ENCODE data around the gene ELMO1. TPM values are rescaled to one million over a fixed set of nuclear protein-coding genes. Genes with fewer than 3 reads are reported as not detected.

Gene ELMO1
- total and polyA plus RNA-seq, 12 donors: 7.5 to 46.8 (median 14.9) TPM

DNA sequence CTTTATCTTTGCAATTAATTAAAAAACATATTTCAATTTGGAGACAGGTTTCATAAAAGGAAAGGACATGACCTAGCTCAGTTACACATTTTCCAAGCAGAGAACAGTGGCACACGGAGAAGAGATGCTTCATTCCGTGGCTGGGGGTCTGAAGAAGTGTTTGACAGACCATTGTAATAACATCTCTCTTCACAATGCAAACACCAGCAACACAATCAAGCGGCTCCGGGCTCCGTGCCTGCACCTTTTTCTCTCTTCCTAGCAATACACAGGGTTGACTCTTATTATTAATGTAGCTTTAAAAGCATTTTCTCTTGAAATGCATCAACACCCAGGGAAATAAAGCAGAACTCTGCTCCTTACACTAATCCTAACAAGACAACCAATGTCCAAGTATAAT, 463.3 kb downstream of the ELMO1 start:
- WGBS, 4 donors: 52 to 67% (median 61%) methylated on average over 5 of the region's 5 CpGs
- Histone ChIP-seq H3K9me3 (replicated peaks in 1 of 3) (no peaks in the 10 kb centered on the region), H3K27ac (no peak overlapping the region), H3K27me3 (no peaks in the 10 kb centered on the region), H3K36me3 (replicated peaks in 1 of 2) (no peaks in the 10 kb centered on the region), H3K4me3 (no peak overlapping the region), H3K4me1 (replicated peaks in 1 of 2) (no peaks in the 10 kb centered on the region)
- DNase-seq: no peak
- TF ChIP-seq POLR2A (IDR thresholded peaks at IDR 0.05): no peak
- TF ChIP-seq, protein P1, sequence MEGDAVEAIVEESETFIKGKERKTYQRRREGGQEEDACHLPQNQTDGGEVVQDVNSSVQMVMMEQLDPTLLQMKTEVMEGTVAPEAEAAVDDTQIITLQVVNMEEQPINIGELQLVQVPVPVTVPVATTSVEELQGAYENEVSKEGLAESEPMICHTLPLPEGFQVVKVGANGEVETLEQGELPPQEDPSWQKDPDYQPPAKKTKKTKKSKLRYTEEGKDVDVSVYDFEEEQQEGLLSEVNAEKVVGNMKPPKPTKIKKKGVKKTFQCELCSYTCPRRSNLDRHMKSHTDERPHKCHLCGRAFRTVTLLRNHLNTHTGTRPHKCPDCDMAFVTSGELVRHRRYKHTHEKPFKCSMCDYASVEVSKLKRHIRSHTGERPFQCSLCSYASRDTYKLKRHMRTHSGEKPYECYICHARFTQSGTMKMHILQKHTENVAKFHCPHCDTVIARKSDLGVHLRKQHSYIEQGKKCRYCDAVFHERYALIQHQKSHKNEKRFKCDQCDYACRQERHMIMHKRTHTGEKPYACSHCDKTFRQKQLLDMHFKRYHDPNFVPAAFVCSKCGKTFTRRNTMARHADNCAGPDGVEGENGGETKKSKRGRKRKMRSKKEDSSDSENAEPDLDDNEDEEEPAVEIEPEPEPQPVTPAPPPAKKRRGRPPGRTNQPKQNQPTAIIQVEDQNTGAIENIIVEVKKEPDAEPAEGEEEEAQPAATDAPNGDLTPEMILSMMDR (IDR thresholded peaks at IDR 0.05): no peak
- intact Hi-C loops (cut with DNase I): loop anchor here (5.0 to 10.0 kb wide), 2 partner anchors 197 to 199 kb away; no protein-coding TSS in a partner anchor

DNA sequence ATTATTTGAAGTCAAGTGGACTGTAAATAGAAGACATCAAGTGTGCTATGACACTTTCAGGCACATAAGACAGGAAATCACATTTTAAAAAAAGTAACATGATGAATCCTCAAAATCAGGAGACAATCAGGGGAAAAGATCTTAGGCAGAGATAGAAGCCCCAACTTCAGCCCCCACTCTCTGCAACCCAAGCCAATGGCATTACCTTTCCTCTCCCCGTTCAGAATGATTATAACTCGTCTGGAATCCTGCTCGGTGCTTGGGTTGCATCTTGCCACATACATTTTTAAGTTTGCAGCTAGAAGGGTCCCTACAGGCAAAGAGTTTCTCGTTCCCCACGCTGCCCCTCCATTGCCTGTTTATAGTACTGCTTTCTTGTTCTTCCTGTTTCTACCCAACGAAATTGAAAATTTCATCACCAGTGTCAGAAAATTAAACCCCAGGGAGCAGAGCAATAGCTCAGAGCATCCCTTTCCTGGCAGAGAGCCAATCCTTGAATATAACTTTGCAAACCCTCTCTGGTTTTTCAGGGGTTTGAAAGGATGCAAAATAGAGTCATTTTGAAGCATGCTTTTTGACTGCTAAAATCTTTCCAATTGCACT, 463.9 kb downstream of the ELMO1 start:
- H3K4me3 ChIP-seq: no peak overlapping the region
- intact Hi-C loops (cut with DNase I): loop anchor here (5.0 to 10.0 kb wide), 2 partner anchors 197 to 200 kb away; no protein-coding TSS in a partner anchor
- TF ChIP-seq, protein P1 (IDR thresholded peaks at IDR 0.05): no peak
- no peak overlapping the region for H3K27ac ChIP-seq
- DNase-seq: no peak
- WGBS, 4 donors: 39 to 48% (median 46%) methylated on average over 6 of the region's 6 CpGs
- no peaks in the 10 kb centered on the region for H3K9me3 ChIP-seq (replicated peaks in 1 of 3)
- no peaks in the 10 kb centered on the region for H3K36me3 ChIP-seq (replicated peaks in 1 of 2)
- no peaks in the 10 kb centered on the region for H3K4me1 ChIP-seq (replicated peaks in 1 of 2)
- H3K27me3 ChIP-seq: no peaks in the 10 kb centered on the region

DNA sequence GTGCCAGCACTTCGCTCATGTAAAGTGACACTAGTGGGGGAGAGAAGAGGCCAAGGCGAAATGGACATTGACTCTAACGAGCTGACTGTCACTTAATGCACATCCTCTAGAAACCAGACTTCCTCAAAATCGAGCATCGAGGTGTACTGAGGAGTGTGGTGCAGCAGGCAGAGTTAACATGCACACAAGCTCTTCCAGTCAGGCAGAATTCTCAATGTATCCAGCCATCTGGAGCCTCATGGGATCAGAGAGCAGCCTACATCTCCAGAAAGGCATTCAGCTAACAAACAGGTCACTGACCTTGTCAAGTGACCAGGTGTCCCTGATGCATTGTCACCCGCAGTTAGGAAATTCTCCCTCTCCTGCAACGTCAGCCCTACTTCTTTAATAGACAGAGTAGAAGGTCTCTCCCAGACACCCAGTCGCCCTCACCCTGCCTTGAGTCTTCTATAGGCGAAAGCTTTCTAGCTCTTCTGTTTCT, 464.6 kb downstream of the ELMO1 start:
- intact Hi-C loops (cut with DNase I): loop anchor here in 1 of 2 donors (10.0 kb wide), 1 partner anchor 201 kb away; no protein-coding TSS in a partner anchor
- Histone ChIP-seq H3K27ac (no peak overlapping the region), H3K4me3 (no peak overlapping the region), H3K27me3 (no peaks in the 10 kb centered on the region), H3K36me3 (replicated peaks in 1 of 2) (no peaks in the 10 kb centered on the region), H3K4me1 (replicated peaks in 1 of 2) (no peaks in the 10 kb centered on the region), H3K9me3 (replicated peaks in 1 of 3) (no peaks in the 10 kb centered on the region)
- WGBS, 4 donors: 66 to 74% (median 71%) methylated on average over 8 to 9 of the region's 9 CpGs
- no peak for TF ChIP-seq POLR2A (IDR thresholded peaks at IDR 0.05)
- TF ChIP-seq, protein P1 (IDR thresholded peaks at IDR 0.05): no peak
- DNase-seq: no peak

DNA sequence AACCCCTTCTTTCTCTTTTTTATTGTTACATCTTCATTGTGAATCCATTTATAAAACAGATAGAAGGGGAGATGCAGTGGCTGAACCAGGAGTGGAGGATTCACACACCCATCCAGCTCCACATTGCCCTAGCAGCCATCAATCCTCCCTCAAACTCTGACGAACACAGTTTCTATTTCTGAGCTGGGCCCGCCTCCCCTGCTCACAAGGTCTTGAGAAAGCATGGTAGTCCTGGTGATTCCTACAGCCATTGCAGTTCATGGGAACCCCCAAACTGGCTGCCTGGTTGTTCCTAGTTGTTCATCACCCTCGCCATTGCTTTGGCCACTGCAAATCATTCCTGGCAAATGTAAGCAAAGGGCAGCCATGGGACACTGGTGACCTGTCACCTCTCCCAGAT, 465.9 kb downstream of the ELMO1 start:
- Histone ChIP-seq H3K4me3 (no peak overlapping the region), H3K27ac (no peak overlapping the region), H3K9me3 (replicated peaks in 1 of 3) (no peaks in the 10 kb centered on the region), H3K36me3 (replicated peaks in 1 of 2) (no peaks in the 10 kb centered on the region), H3K27me3 (no peaks in the 10 kb centered on the region), H3K4me1 (replicated peaks in 1 of 2) (no peaks in the 10 kb centered on the region)
- DNase-seq: no peak
- intact Hi-C loops (cut with DNase I): loop anchor here in 1 of 2 donors (10.0 kb wide), 1 partner anchor 202 kb away; no protein-coding TSS in a partner anchor
- TF ChIP-seq POLR2A (IDR thresholded peaks at IDR 0.05): no peak
- TF ChIP-seq, protein P1 (IDR thresholded peaks at IDR 0.05): no peak
- WGBS, 4 donors: 80 to 87% (median 84%) methylated on average over 2 to 3 of the region's 3 CpGs

Measured in adrenal gland (tissue), 12 donors.